SK-N-MC (cell line): ENCODE measurements around the gene CPT1A.
"Not testable (repeated sequence)": the region's sequence is repeated elsewhere in the genome, so short reads cannot be mapped to it uniquely, and the experiment has no call there.

Experiments used
- DNase-seq: peaks from one replicate; pipeline ENCODE4 v3.0.0-alpha.2; 2011; ENCODE audit warnings: low read depth, low spot score
- H3K27ac ChIP-seq: fragments of 200-600 bp; sonication (generic); 2 replicates; pipeline ENCODE4 v1.5.1; 2016; ENCODE audit warnings: mixed run types
- H3K36me3 ChIP-seq: fragments of 200-600 bp; sonication (generic); 2 replicates; pipeline ENCODE4 v1.6.1; 2017; ENCODE audit warnings: antibody characterized with exemption, low read length, mixed read lengths; ENCODE audit not compliant: insufficient read depth
- H3K4me3 ChIP-seq: fragments of 200-600 bp; sonication (generic); 2 replicates; pipeline ENCODE4 v1.5.1; 2016
- H3K9ac ChIP-seq: fragments of 200-600 bp; sonication (generic); 2 replicates; pipeline ENCODE4 v1.8.0; 2017; ENCODE audit warnings: mixed run types, mixed read lengths; ENCODE audit not compliant: insufficient read length
- H3K9me3 ChIP-seq: fragments of 200-600 bp; sonication (generic); 2 replicates; pipeline ENCODE4 v1.6.1; 2017; ENCODE audit warnings: low read depth, mild to moderate bottlenecking, antibody characterized with exemption, low read length, moderate library complexity, mixed read lengths
- EZH2 ChIP-seq: fragments of 200-600 bp; sonication (generic); IDR thresholded peaks from one replicate; pipeline ENCODE4 v1.6.1; 2017; ENCODE audit warnings: antibody characterized with exemption
- FOXP2 ChIP-seq: optimal IDR thresholded peaks from 2 replicates; pipeline ENCODE3; 2011; ENCODE audit warnings: mild to moderate bottlenecking, moderate library complexity; ENCODE audit not compliant: insufficient read depth; ENCODE audit errors: extremely low read length, control extremely low read depth
- POLR2AphosphoS5 ChIP-seq: IDR thresholded peaks from 2 replicates; pipeline ENCODE4 v1.6.1; 2012; ENCODE audit warnings: mild to moderate bottlenecking, low read depth, low read length, borderline replicate concordance

Gene CPT1A

DNA sequence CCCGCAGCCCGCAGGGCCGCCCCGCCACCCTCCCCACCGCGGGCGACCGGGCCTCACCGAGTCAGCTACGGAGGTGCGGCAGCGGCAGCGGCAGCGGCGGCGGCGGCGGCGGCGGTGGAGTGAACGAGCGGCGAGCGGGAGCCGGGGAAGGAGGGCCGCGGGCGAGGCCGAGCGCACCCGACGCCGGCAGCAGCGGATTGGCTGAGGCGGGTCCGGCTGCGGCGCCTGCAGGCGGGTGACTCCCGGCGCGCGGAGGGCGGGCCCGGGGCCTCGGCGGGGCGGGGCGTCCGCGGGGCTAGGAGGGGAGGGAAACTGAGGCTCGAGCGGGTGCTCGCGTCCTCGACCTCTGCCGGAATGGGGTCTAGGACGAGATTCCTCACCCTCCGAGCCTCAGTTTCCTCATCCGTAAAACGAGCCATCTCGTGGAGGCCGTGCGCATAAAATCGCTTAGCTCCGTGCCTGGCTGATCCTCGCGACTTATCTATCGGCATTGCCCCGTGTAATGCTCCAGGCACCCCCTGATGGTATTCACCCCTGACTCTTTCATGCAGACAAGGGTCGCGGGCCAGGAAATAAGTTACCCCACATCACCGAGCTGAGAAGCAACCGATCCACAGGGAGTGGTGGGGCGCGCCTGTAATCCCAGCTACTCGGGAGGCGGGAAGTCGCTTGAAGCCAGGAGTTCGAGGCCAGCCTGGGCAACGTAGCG, at the start of gene CPT1A:
CPT1A (minus strand) TSS at position 199 of the 709 bp plus-strand sequence. CDS start 26,442 bp downstream, outside the sequence.
- Histone ChIP-seq H3K9me3 (no peaks in the 10 kb centered on the region), H3K9ac (peak within 1 kb of the TSS; percentile 78), H3K36me3 (peaks cover 6% of the 10 kb centered on the region; the same call in 1 of the 2 replicates), H3K4me3 (peak within 1 kb of the TSS; percentile 81), H3K27ac (peak within 1 kb of the TSS; percentile 90)
- no peak for TF ChIP-seq POLR2AphosphoS5
- no peak for TF ChIP-seq EZH2
- TF ChIP-seq FOXP2: no peak
- no peak for DNase-seq

DNA sequence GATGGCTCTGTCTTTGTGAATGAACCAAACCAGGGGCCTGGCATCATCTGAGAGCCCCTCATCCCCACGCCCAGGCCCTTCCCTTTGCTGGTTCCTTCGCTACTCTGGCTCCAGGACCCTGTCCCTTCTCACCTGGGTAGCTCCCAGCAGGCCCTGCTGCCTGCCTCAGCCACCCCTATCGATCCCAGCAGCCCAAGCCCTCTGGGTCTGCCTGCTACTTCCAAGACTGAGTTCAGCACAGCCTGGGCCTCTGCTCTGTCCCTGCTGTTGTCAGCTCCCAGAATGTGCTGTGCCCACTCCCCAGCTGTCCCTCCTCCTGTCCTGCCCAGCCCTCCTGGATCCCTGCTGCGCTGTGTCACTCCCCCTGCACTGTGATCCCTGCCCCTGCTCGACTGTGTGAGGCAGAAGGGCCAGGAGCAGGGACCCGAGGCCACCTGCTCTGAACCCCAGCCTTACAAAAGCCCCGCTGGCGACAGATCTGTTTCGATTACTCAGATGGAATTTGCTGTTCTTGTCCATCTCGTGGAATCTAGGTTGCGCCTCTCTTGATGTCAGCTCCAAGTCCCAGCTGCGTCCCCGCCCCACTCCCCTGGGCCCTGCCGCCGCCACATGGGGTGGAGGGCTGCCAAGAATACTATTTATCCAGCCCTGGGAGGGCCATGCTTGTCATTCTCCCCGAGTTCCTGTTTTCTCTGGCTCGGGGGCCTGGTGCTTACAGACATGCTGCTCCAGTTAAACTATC, 48.9 kb upstream of the CPT1A start:
- TF ChIP-seq FOXP2: peak; percentile 11
- no peak for TF ChIP-seq EZH2
- peaks cover 30% of the 10 kb centered on the region for H3K36me3 ChIP-seq
- H3K4me3 ChIP-seq: peak overlapping the region; percentile 43
- DNase-seq: peak; percentile 44
- peak overlapping the region; percentile 92 for H3K27ac ChIP-seq
- H3K9ac ChIP-seq: peak overlapping the region; percentile 28
- H3K9me3 ChIP-seq: no peaks in the 10 kb centered on the region

DNA sequence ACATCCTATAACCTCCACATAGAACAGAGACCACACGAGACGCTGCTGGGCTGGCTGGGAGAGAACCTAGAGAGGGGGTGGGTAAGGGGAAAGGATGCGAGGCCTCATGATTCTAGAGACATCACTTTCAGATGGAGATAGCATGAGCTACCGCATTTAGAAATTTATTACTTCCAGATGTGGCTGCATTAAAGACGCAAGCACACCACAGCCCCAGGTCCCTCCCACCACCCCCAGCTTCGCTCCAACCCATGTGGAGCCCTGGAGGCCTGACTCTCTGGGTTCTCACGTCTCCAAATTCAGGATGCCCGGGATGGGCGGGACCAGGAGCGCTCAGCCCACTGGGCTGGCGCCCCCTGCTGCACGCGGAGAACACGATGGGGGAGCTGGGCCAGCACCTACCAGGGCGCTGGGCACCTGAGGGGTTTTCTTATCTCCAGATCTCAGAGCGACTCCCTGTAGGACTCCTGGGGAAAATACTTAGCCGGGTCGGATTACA, 48.3 kb upstream of the CPT1A start:
- TF ChIP-seq FOXP2 (peak; percentile 81), POLR2AphosphoS5 (peak; percentile 69), EZH2 (no peak)
- peak overlapping the region; percentile 28 for H3K9ac ChIP-seq
- H3K36me3 ChIP-seq: peaks cover 29% of the 10 kb centered on the region
- peak overlapping the region; percentile 43 for H3K4me3 ChIP-seq
- H3K9me3 ChIP-seq: no peaks in the 10 kb centered on the region
- peak; percentile 98 for DNase-seq
- H3K27ac ChIP-seq: peak overlapping the region; percentile 92

DNA sequence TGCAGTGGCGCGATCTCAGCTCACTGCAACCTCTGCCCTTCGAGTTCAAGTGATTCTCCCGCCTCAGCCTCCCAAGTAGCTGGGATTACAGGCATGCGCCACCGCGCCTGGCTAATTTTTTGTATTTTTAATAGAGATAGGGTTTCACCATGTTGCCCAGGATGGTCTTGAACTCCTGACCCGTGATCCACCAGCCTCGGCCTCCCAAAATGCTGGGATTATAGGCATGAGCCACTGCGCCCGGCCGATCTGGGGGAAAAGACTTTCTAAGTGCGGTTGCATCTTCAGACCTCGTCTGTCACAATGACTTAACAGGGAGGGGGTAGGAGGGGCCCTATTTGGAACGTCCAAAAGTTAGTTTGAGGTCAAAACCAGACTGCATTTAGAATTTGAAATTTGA, 43.1 kb upstream of the CPT1A start:
- not testable (repeated sequence) for H3K27ac ChIP-seq, H3K36me3 ChIP-seq, H3K9ac ChIP-seq, H3K9me3 ChIP-seq, H3K4me3 ChIP-seq, DNase-seq

DNA sequence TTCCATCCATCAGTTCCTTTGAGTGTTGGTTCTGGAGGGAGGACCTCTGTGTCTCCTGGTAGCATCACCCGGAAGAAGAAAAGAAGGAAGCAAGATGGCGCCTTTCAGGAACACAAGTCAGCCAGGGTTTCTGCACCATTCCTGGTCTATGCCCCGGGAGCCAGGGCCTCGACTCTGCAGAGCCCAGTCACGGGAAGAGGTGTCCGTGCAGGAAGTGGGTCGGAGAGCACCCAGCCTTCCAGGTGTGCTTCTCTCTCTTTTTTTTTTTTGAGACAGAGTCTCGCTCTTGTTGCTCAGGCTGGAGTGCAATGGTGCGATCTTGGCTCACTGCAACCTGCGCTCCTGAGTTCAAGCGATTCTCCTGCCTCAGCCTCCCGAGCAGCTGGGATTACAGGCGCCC, 40.7 kb upstream of the CPT1A start:
- Histone ChIP-seq H3K9ac (no peak overlapping the region), H3K36me3 (no peaks in the 10 kb centered on the region), H3K9me3 (no peaks in the 10 kb centered on the region), H3K4me3 (no peak overlapping the region), H3K27ac (no peak overlapping the region)
- DNase-seq: no peak
- TF ChIP-seq POLR2AphosphoS5 (no peak), FOXP2 (no peak), EZH2 (no peak)

DNA sequence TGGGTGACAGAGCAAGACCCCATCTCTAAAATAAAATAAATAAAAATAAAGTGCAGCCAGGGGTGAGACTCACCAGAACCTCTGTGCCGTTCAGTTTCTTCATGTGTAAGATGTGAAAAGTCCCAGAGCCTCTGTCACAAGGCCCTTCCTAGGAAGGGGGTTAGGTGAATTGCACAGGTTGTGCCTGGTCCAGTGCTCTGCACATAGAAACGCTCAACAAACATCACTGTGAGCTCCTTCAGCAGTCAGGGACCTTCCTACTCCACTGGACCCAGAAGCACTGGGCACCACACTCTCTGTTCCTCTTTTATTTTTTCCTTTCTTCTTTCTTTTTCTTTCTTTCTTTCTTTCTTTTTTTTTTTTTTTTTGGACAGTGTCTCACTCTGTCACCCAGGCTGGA, 39.6 kb upstream of the CPT1A start:
- Histone ChIP-seq H3K4me3 (no peak overlapping the region), H3K9me3 (no peaks in the 10 kb centered on the region), H3K36me3 (no peaks in the 10 kb centered on the region), H3K27ac (no peak overlapping the region), H3K9ac (no peak overlapping the region)
- TF ChIP-seq FOXP2: no peak
- no peak for TF ChIP-seq POLR2AphosphoS5
- TF ChIP-seq EZH2: no peak
- no peak for DNase-seq

DNA sequence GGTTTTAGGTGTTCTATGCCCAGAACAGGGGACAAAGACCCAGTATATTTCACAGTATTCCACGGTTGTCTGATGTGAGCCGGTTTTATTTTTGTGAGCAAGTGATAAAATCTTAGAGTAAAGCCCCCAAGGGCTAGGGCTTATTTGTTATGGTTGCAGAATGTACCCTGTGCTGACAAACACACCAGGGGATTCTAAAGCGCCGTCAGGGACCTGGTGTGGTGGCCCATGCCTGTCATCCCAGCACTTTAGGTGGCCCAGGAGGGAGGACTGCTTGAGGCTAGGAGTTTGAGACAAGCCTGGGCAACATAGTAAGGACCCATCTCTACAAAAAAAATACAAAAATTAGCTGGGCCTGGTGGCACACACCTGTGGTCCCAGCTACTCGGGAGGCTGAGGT, 39.1 kb upstream of the CPT1A start:
- no peak overlapping the region for H3K9ac ChIP-seq
- no peak overlapping the region for H3K27ac ChIP-seq
- H3K4me3 ChIP-seq: no peak overlapping the region
- no peaks in the 10 kb centered on the region for H3K9me3 ChIP-seq
- H3K36me3 ChIP-seq: no peaks in the 10 kb centered on the region
- no peak for DNase-seq
- TF ChIP-seq POLR2AphosphoS5 (no peak), FOXP2 (no peak), EZH2 (no peak)

DNA sequence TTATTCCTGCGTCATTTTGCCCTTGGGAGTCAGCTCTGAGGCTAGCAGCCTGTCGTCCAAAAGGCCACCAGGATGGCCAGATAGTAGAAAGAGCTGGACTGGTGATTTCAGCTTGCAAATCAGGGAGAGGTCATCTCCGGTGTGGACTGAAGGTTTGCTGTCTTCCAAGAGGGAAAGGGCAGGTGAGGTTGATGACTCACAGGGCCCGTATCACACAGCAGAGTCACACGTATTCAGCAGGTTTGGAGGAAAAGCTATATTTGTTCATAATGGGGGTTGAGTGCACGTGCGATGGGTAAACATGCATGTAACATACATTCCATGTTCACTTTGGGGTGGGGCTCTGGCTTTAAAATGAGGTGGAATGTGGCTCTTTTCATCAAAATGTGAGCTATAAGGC, 36.3 kb upstream of the CPT1A start:
- DNase-seq: no peak
- TF ChIP-seq EZH2 (no peak), POLR2AphosphoS5 (no peak), FOXP2 (no peak)
- Histone ChIP-seq H3K36me3 (no peaks in the 10 kb centered on the region), H3K27ac (no peak overlapping the region), H3K4me3 (no peak overlapping the region), H3K9ac (no peak overlapping the region), H3K9me3 (no peaks in the 10 kb centered on the region)
